GM19452 (cell line): ENCODE data around the gene FABP6.

Experiments used
- ATAC-seq: cut with Tn5 transposase; IDR thresholded peaks from one replicate; pipeline ENCODE4 v1.9.1; 2021; ENCODE audit not compliant: unreplicated experiment

FABP6 gene

GRCh38 chr5:160287378-160288051, 58.2 kb downstream of the FABP6 start:
- ATAC-seq = no peak
